GM19397 (cell line): ENCODE results near the gene IFI44.

Experiments used
- ATAC-seq: cut with Tn5 transposase; IDR thresholded peaks from one replicate; pipeline ENCODE4 v1.9.1; 2021; ENCODE audit warnings: mild to moderate bottlenecking, moderate library complexity; ENCODE audit not compliant: unreplicated experiment

Gene IFI44, protein sequence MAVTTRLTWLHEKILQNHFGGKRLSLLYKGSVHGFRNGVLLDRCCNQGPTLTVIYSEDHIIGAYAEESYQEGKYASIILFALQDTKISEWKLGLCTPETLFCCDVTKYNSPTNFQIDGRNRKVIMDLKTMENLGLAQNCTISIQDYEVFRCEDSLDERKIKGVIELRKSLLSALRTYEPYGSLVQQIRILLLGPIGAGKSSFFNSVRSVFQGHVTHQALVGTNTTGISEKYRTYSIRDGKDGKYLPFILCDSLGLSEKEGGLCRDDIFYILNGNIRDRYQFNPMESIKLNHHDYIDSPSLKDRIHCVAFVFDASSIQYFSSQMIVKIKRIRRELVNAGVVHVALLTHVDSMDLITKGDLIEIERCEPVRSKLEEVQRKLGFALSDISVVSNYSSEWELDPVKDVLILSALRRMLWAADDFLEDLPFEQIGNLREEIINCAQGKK

GRCh38 chr1:78649628-78650027, at the start of gene IFI44:
Gene IFI44 (plus strand): TSS chr1:78649831. CDS start chr1:78650196, 365 bp downstream.
- peak; percentile 72 for ATAC-seq

- no peak for ATAC-seq
These were observed 48.6 kb upstream of the IFI44 start for GRCh38 chr1:78601068-78601467.

DNA sequence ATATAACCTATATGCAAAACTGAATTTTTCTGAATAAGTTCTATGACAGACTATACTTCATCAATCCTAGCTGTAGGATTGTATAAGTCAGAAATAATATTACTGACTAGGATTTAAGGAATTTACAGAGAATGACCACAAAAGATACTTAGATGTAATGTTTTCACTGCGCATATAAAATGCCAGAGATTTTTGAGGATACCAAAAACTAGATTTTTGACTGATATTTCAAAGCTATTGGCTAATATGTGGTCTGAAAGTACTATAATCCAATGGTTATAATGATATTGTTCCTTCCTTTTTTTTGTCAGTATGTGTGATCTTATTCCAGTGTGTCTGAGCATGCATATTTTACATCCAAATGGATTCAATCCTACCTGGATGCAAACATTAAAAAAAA, 46.4 kb upstream of the IFI44 start:
- no peak for ATAC-seq

DNA sequence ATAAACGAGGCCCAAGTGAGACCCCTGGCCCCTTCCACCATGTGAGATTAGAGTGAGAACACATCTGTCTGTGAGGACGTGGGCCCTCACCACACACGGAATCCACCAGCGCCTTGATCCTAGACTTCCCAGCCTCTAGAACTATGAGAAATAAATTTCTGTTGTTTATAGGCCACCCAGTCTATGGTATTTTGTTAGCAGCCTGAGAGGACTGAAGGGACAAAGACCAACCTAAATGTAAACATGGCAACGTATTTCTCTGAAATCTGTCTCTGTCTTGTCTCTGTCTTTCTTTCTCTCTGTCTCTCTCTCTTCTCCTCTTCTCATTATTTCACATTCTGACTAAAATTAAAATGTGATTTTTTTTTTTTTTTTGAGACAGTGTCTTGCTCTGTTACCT, 45.0 kb upstream of the IFI44 start:
- ATAC-seq = no peak

- ATAC-seq = no peak
These were observed 43.4 kb upstream of the IFI44 start for GRCh38 chr1:78606274-78606673.

GRCh38 chr1:78607334-78607927, 42.2 kb upstream of the IFI44 start:
- ATAC-seq = no peak

GRCh38 chr1:78607944-78608343, 41.7 kb upstream of the IFI44 start:
- ATAC-seq = no peak

DNA sequence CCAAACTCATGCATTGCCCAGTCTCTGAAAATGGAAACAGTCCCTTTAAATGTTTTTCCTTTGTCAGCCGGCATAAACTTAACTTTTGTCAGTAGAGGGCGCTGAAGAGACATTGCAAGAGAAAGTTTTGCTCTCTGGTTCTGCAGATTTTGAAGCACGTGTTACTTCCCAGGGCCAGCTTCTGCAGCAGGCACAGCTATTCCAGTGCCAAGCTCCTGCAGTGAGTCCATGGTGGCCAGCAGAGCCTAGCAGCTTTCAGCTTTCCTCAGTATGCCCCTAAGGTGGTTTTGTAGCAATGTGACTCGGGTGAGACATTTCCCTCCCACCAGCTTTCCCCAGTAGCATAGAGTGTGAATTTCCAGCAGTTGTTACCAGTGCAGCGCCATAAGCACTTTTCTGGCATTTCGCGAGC, 32.0 kb upstream of the IFI44 start:
- ATAC-seq = peak; percentile 47

DNA sequence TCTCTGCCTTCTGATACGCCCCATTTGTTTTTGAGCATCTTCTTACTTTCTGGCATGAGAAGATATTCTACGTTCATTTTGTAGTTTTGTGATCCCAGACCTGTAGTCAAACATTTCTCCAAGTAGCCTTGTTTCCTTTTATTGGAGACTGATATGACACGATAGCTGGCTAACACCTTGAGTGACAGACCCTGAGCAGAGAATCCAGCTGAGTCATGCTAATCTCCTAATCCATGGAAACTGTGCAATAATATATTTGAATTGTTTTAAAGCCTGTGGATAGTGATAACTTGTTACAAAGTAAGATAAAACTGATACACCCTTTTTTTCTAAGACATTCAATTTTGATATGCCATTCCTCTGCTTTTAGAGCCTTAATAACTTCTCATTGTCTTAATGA, 30.6 kb upstream of the IFI44 start:
- ATAC-seq = no peak

- ATAC-seq = peak; percentile 5
These were observed 30.2 kb upstream of the IFI44 start for GRCh38 chr1:78619446-78619802.

DNA sequence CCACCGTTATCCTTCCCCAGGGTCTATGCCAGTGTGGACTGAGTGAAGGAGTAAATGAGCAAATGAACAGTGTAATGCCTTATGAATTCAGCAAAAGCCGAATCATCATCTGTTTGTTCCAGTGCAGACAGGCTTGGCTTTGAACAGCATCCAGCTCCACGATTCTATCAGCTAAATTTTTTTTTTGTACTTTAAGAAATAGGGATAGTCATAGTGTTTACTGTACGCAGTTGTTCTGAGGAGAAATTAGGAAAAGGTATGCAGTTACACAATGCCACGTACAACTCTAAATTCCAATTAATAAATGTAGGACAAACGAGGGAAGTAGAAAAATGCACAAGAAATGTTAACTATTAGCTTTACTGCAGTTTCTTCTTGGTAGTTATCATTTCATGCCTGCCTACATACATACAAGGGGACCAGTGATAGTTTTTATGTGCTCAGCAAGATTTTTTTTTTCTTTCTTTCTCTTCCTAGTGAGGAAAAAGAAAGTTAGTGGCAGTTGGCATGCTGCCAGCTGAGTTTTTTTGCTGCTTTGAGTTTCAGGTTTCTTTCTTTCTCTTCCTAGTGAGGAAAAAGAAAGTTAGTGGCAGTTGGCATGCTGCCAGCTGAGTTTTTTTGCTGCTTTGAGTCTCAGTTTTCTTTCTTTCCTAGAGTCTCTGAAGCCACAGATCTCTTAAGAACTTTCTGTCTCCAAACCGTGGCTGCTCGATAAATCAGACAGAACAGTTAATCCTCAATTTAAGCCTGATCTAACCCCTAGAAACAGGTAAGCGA, 29.6 kb upstream of the IFI44 start, which contains the start of gene IFI44L:
IFI44L (plus strand) TSS at position 646 of the 777 bp plus-strand sequence. CDS start 7,468 bp downstream, outside the sequence.
- ATAC-seq = peak; percentile 52

DNA sequence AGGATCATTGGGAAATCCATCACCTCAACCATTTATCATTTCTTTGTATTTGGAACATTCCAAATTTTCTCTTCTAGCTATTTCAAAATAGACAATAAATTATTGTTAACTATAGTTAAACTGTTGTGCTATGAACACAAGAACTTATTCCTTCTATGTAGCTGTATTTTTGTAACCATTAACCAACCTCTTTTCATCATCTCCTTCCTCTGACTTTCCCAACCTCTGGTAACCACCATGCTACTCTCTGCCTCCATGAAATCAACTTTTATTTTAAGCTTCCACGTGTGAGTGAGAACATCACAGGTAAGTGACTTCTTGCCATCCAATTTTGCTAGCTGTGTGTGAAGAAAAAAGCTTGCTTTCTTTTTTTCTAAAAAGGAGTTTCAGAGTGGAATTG, 29.0 kb upstream of the IFI44 start:
- peak; percentile 16 for ATAC-seq

DNA sequence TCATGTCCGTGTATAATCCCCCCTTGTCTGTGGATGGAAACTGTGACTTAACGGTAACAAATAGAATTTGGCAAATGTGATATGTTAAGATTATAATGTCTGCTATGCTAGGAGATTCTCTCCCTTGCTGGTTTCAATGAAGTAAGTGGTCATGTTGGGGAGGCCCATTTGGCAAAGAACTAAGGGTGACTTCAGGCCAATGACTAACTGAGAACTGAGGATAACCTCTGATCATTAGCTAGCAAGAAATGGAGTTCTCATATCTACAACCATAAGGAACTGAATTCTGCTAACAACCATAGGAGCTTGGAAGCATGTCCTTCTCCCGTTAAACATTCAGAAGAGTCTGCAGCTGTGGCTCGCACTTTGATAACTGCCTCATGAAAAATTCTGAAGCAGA, 27.1 kb upstream of the IFI44 start:
- ATAC-seq = no peak

- no peak for ATAC-seq
These were observed 25.6 kb upstream of the IFI44 start for GRCh38 chr1:78624035-78624434.

DNA sequence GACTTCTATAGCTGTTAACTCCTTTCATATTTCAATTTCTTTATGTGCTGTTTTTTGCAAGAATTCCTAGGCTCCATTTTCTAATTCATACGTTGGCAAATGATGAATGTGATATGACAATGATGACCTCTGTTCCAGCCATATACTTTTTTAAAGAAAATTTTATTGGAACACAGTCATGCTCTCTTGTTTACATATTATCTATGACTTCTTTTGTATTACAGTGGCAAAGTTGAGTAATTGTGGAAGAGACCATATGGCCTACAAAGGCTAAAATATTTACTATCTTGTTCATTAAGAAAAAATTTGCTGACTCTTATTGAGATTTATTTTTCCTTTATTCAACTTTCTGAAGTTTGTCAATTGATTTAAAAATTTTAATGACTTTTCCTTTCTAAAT, 22.3 kb upstream of the IFI44 start:
- ATAC-seq = no peak

GRCh38 chr1:78630600-78630999, 19.0 kb upstream of the IFI44 start:
- ATAC-seq = no peak

DNA sequence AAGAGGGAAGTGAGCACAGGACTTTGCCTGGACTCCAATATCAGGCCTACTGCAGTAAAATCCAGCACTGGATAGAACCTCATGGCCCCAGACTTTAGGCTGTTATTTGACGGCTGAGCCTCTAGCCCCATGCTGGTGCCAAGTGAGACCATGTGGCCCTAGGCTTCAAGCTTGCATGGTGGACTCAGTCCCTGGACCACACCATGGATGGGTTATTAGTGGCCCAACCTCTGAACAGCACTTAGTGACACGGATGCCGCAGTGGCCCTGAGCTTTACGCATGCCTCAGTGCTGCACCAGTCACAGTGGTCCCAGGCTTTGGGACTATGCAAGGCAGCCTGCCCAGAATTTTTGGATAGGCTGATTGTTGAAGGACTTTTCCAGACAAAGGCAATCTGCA, 16.4 kb upstream of the IFI44 start:
- no peak for ATAC-seq

DNA sequence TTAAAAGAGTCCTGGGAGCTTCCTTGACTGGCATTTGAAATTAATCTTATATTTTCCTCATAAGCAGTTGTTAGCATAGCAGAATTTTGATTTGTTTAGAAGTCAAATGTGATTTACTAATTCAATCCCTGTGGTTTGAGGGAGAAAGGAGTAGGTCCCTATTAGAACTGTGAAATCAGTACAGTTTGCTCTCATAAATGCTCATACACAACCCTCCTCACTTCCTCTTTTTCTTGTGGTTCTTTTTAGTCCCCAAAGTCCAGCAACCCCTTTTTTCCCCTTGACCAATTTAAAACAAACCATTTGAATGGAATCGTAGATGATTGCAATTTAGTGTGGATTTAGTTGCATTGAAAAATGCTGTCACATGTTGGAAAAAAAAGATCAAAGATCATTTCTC, 9.2 kb upstream of the IFI44 start:
- no peak for ATAC-seq

GRCh38 chr1:78641558-78641957, 8.1 kb upstream of the IFI44 start:
- ATAC-seq = no peak

- ATAC-seq = no peak
These were observed 3.9 kb upstream of the IFI44 start for GRCh38 chr1:78645723-78646122.

DNA sequence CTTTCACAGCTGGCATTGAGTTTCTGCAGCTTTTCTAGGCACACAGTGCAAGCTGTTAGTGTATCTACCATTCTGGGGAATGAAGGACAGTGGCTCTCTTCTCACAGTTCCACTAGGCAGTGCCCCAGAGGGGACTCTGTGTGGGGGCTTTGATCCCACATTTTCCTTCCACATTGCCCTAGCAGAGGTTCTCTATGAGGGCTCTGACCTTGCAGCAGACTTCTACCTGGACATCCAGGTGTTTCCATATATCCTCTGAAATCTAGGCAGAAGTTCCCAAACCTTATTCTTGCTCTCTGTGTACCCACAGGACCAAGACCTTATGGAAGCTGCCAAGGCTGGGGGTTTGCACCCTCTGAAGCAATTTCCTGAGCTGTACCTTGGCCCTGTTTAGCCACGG, 2.4 kb upstream of the IFI44 start:
- ATAC-seq = no peak
